NOMO-1 (cell line): ENCODE measurements around the gene ICOS.

Experiments used
- DNase-seq, 2 experiments: peaks; one replicate each; lab custom pipeline; 2025; ENCODE audit not compliant: unreplicated experiment in 2 of 2; lab: John Stamatoyannopoulos, UW

ICOS gene

DNA sequence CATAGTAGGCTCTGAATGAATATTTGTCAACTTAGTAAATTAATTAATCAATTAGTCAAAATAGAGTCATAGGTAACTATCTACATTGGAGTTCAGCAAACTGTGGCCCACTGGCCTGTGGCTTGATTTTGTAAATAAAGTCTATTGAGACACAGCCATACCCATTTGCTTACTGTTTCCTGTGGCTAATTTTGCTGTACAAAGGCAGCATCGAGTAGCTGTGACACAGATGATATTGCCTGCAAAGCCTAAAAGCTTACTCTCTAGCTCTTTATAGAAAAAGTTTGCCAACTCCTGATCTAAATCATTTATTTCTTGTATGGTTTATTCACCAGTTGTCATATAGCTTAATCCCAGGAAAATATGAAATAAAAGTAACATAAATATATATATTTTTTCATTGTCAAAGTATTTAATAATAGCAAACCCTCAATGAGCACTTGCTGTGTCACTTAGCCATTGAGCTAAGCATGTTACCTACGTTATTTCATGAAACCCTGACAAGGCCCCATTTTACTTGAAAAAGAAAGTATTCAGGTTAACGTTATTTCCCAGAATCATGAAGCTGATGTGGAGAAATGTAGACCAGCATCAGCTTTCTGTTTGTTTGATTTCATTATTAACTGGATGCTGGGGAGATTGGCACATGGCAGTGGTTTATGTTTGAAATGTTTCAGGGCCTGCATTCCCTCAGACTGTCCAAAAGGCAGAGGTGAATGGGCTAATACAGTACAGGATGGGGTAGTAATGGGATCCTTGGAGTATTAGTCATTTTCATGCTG lies 69.6 kb downstream of the ICOS start:
- DNase-seq: no peak

GRCh38 chr2:204008352-204008751 lies 71.8 kb downstream of the ICOS start:
- no peak for DNase-seq

DNA sequence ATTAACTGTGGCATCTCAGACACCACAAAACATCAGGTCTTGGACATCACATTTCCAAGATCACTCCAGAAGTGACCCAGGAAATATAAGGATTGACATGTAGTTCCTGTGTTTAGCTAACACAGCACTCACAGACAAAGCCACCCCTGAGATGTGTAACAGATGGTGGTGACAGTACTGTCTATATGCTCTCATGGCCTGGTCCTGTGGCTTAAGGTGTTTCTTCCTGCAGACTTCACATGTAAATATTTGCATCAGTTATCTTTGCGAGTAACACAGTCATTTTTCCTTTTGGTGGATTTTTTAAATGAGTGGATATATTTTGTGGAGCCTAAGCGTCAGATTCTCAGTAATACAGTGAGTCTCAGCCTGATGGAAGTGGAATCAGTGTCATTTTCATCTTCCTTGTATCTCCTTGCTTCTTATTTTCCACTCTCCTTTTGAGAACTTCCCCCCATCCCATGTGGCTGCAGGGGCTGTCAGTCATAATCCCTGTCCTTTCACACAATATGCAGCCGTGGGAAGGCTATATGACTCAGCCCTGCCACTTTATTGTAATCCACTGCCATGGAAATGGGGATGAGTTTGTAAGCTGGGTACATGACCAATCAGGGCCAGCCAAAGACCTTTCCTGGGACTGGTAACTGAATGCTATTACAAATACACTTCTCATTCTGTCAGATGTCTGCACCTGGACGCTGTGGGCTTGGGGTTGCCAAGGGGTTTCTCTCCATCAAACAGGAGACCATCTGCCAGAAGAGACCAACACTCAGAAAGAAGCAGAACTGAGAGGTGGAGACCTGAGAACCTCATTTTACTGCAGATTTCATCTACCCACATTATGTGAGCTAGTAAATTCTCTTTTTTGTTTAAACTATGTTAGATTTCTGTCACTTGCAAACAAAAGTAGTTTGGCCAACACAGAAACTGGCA lies 74.3 kb downstream of the ICOS start:
- no peak for DNase-seq
